OCI-LY1 (cell line): ENCODE measurements around the gene RNF17.

Experiments
- EZH2 ChIP-seq: fragments of 200-600 bp; sonication (generic), shearing (Covaris generic); IDR thresholded peaks from 2 replicates; pipeline ENCODE4 v1.8.0; 2017; ENCODE audit warnings: borderline replicate concordance, mixed run types, mild to moderate bottlenecking, antibody characterized with exemption, low read length, moderate library complexity, mixed read lengths
- TF ChIP-seq, protein P1 (sequence below): fragments of 200-600 bp; sonication (generic), shearing (Covaris generic); IDR thresholded peaks from 2 replicates; pipeline ENCODE4 v1.5.1; 2017; ENCODE audit warnings: mild to moderate bottlenecking, antibody characterized with exemption, low read length, moderate library complexity, mixed read lengths

DNA sequence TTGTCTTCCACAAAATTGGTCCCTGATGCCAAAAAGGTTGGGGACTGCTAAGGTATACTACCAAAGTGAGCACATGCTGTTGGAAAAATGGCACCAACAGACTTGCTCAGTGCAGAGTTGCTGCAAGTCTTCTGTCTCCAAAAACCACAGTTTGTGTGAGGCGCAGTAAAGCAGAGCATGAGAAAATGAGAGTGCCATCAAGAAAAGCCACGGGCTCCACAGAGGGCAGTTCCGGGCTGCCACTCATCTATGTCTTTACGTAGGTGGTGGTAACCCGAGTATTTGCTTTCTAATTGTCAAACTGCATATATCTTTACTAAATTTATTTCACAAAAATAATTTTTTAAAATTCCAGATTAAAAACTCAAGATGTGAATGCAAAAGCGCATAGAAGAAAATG lies 123.8 kb downstream of the RNF17 start:
- TF ChIP-seq, protein P1, sequence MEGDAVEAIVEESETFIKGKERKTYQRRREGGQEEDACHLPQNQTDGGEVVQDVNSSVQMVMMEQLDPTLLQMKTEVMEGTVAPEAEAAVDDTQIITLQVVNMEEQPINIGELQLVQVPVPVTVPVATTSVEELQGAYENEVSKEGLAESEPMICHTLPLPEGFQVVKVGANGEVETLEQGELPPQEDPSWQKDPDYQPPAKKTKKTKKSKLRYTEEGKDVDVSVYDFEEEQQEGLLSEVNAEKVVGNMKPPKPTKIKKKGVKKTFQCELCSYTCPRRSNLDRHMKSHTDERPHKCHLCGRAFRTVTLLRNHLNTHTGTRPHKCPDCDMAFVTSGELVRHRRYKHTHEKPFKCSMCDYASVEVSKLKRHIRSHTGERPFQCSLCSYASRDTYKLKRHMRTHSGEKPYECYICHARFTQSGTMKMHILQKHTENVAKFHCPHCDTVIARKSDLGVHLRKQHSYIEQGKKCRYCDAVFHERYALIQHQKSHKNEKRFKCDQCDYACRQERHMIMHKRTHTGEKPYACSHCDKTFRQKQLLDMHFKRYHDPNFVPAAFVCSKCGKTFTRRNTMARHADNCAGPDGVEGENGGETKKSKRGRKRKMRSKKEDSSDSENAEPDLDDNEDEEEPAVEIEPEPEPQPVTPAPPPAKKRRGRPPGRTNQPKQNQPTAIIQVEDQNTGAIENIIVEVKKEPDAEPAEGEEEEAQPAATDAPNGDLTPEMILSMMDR = no peak
- no peak for TF ChIP-seq EZH2
